K562 (cell line): ENCODE measurements around the gene CD248. TPM values are rescaled to one million over a fixed set of nuclear protein-coding genes. Genes with fewer than 3 reads are reported as not detected.

ENCODE experiments used
- CC2D1A ChIP-seq: fragments of 450-650 bp; IDR thresholded peaks from 2 replicates; pipeline ENCODE4 v1.6.1; 2017; ENCODE audit warnings: mild to moderate bottlenecking
- CCAR2 ChIP-seq: fragments of 200-400 bp; formaldehyde crosslinking; IDR thresholded peaks from 2 replicates; pipeline ENCODE4 v1.6.1; 2017; ENCODE audit warnings: mild to moderate bottlenecking, low read depth, low read length
- EP400 ChIP-seq: fragments of 450-650 bp; IDR thresholded peaks from 2 replicates; pipeline ENCODE4 v1.6.1; 2017; ENCODE audit warnings: antibody characterized with exemption, mild to moderate bottlenecking, moderate library complexity
- FOXJ3 ChIP-seq: sonication (generic); formaldehyde crosslinking; IDR thresholded peaks from 2 replicates; pipeline ENCODE4 v1.4.0; 2020; ENCODE audit warnings: mild to moderate bottlenecking, missing genetic modification reagents
- JUND ChIP-seq, 2 experiments: IDR thresholded peaks; 2 replicates in 1 of 2; 3 replicates in 1 of 2; pipeline ENCODE4 v1.6.1; 2011; ENCODE audit warnings: borderline replicate concordance in 2 of 2, low read depth in 2 of 2, low read length in 2 of 2, improper control_type of control experiment in 1 of 2, missing biosample characterization in 1 of 2, missing genetic modification characterization in 1 of 2, missing genetic modification reagents in 1 of 2
- KAT8 ChIP-seq: fragments of 450-650 bp; IDR thresholded peaks from 2 replicates; pipeline ENCODE4 v1.6.1; 2016; ENCODE audit warnings: low read depth, mild to moderate bottlenecking
- KLF16 ChIP-seq: IDR thresholded peaks from 2 replicates; pipeline ENCODE4 v1.6.1; 2016; ENCODE audit warnings: antibody characterized with exemption
- PCBP2 ChIP-seq: fragments of 200-400 bp; formaldehyde crosslinking; IDR thresholded peaks from 2 replicates; pipeline ENCODE4 v1.6.1; 2018; ENCODE audit warnings: low read length, low read depth, mild to moderate bottlenecking, moderate library complexity; ENCODE audit not compliant: poor library complexity, severe bottlenecking
- TAF7 ChIP-seq: fragments of 450-650 bp; IDR thresholded peaks from 2 replicates; pipeline ENCODE4 v1.6.1; 2016; ENCODE audit warnings: missing genetic modification characterization, missing compliant biosample characterization
- TARDBP ChIP-seq: fragments of 450-650 bp; IDR thresholded peaks from 2 replicates; pipeline ENCODE4 v1.6.1; 2016
- TCF7L2 ChIP-seq: fragments of 150-350 bp; IDR thresholded peaks from 2 replicates; pipeline ENCODE4 v1.6.1; 2016; ENCODE audit warnings: low read depth, mild to moderate bottlenecking, low read length, moderate library complexity
- ZBTB17 ChIP-seq: fragments of 450-650 bp; formaldehyde crosslinking; IDR thresholded peaks from 2 replicates; pipeline ENCODE4 v1.4.0; 2020; ENCODE audit warnings: mild to moderate bottlenecking
- ZNF408 ChIP-seq: fragments of 250-450 bp; sonication (Bioruptor Pico); IDR thresholded peaks from 2 replicates; pipeline ENCODE4 v1.4.0; 2020; ENCODE audit warnings: low read depth, mild to moderate bottlenecking, moderate library complexity
- ZNF445 ChIP-seq: fragments of 250-450 bp; sonication (Bioruptor Pico); IDR thresholded peaks from 2 replicates; pipeline ENCODE4 v1.4.0; 2020; ENCODE audit warnings: low read depth, mild to moderate bottlenecking, moderate library complexity
- ZNF76 ChIP-seq: fragments of 250-450 bp; sonication (Bioruptor Pico); IDR thresholded peaks from 2 replicates; pipeline ENCODE4 v1.4.0; 2020; ENCODE audit warnings: mild to moderate bottlenecking, moderate library complexity, borderline replicate concordance
- polyA plus RNA-seq, 8 experiments: library from polyadenylated mRNA; depleted of rRNA in 4 of 8; stranded (reverse) in 5 of 8; unstranded in 3 of 8; fragments of >200 nt; fragmentation: Nextera tagmentation in 2 of 8; fragmentation: Illumina TruSeq in 1 of 8; extraction: Ambion mirVana in 2 of 8; extraction: Trizol in 1 of 8; gene quantifications; 2 replicates each; pipeline versions ENCODE4 v1.2.1 to v1.2.3, GENCODE V29; 2011 to 2014; ENCODE audit warnings: inconsistent platforms in 1 of 8, missing spikeins in 1 of 8
- total RNA-seq, 7 experiments: library from RNA; depleted of rRNA in 6 of 7; stranded (reverse); fragments of >200 nt in 6 of 7; fragmentation: Illumina TruSeq in 2 of 7; extraction: Trizol in 2 of 7; gene quantifications; 2 replicates each; pipeline versions ENCODE4 v1.2.1 to v1.2.3, GENCODE V29; 2011 to 2021; ENCODE audit warnings: low replicate concordance in 1 of 7
- TF ChIP-seq, protein P1 (sequence below): IDR thresholded peaks from 3 replicates; pipeline ENCODE4 v1.6.1; 2011; ENCODE audit warnings: borderline replicate concordance, mild to moderate bottlenecking, moderate library complexity; ENCODE audit not compliant: insufficient read length; ENCODE audit errors: extremely low read depth
- TF ChIP-seq, protein P2 (sequence below): fragments of 150-350 bp; conservative IDR thresholded peaks from 2 replicates; pipeline ENCODE4 v1.6.1; 2014; ENCODE audit warnings: low read length
- TF ChIP-seq, protein P3 (sequence below): fragments of 450-650 bp; IDR thresholded peaks from 2 replicates; pipeline ENCODE4 v1.6.1; 2016; ENCODE audit warnings: missing biosample characterization, missing genetic modification characterization
- TF ChIP-seq, protein P4 (sequence below): fragments of 250-450 bp; sonication (Bioruptor Pico); IDR thresholded peaks from 2 replicates; pipeline ENCODE4 v1.5.0; 2021
- TF ChIP-seq, protein P5 (sequence below): IDR thresholded peaks from 2 replicates; pipeline ENCODE4 v1.6.1; 2014; ENCODE audit warnings: antibody characterized with exemption

Gene CD248
- total and polyA plus RNA-seq, 9 of the 15 experiments (the other 6 are each of a cell fraction or from before 2014, with no cell fraction given): 0.09 TPM; not detected in 8

DNA sequence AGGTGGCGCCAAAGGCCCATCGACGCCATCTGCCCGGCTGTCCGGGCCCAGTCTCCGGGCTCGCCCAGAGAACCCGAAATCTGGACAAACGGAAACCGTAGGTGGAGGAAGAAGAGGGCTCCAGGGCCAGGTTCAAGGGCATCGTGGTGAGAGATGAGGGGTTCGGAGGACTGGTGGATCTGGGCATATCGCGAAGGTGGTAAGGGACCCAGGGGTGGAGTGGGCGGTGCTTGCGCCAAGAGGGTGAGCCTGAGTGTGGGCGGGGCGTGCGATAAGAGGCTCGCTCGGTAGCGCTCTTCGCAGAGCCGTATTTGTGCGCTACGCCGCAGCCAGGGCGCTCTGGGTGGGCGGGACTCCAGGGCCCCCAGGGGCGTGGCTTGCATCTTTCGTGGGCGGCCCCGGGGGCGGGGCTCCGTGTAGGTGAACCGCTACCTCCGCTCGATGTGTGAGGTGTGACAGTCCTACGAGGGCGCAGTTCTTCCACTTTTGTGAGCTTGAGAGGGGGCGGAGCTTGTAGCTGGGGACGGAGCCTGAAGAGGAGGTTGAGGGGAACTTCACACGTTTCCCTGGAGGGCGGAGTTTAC is 4.8 kb downstream of the CD248 start (continued):
- 0 out of 2 replicates have a peak, but pooled peaks have one; percentile 1 for TF ChIP-seq JUND (IDR thresholded peaks at IDR 0.05; ENCODE audit: borderline replicate concordance, low read depth, low read length)
- no peak; the same call in 2 of the 3 replicates for TF ChIP-seq JUND (tag; IDR thresholded peaks at IDR 0.05; ENCODE audit: borderline replicate concordance, low read depth, low read length)
- peak; percentile 84 for TF ChIP-seq TARDBP
- TF ChIP-seq ZNF408: no peak
- TF ChIP-seq, protein P1, sequence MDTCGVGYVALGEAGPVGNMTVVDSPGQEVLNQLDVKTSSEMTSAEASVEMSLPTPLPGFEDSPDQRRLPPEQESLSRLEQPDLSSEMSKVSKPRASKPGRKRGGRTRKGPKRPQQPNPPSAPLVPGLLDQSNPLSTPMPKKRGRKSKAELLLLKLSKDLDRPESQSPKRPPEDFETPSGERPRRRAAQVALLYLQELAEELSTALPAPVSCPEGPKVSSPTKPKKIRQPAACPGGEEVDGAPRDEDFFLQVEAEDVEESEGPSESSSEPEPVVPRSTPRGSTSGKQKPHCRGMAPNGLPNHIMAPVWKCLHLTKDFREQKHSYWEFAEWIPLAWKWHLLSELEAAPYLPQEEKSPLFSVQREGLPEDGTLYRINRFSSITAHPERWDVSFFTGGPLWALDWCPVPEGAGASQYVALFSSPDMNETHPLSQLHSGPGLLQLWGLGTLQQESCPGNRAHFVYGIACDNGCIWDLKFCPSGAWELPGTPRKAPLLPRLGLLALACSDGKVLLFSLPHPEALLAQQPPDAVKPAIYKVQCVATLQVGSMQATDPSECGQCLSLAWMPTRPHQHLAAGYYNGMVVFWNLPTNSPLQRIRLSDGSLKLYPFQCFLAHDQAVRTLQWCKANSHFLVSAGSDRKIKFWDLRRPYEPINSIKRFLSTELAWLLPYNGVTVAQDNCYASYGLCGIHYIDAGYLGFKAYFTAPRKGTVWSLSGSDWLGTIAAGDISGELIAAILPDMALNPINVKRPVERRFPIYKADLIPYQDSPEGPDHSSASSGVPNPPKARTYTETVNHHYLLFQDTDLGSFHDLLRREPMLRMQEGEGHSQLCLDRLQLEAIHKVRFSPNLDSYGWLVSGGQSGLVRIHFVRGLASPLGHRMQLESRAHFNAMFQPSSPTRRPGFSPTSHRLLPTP: no peak
- TF ChIP-seq ZBTB17: no peak
- TF ChIP-seq FOXJ3: no peak
- TF ChIP-seq KAT8: no peak
- TF ChIP-seq ZNF76 (CRISPR knock-in tag): no peak
- no peak for TF ChIP-seq PCBP2
- no peak for TF ChIP-seq TAF7 (tag)
- no peak for TF ChIP-seq KLF16
- TF ChIP-seq ZNF445 (CRISPR knock-in tag): no peak
- peak; percentile 89 for TF ChIP-seq CC2D1A
- no peak for TF ChIP-seq TCF7L2
- TF ChIP-seq CCAR2: no peak
- TF ChIP-seq, protein P2, sequence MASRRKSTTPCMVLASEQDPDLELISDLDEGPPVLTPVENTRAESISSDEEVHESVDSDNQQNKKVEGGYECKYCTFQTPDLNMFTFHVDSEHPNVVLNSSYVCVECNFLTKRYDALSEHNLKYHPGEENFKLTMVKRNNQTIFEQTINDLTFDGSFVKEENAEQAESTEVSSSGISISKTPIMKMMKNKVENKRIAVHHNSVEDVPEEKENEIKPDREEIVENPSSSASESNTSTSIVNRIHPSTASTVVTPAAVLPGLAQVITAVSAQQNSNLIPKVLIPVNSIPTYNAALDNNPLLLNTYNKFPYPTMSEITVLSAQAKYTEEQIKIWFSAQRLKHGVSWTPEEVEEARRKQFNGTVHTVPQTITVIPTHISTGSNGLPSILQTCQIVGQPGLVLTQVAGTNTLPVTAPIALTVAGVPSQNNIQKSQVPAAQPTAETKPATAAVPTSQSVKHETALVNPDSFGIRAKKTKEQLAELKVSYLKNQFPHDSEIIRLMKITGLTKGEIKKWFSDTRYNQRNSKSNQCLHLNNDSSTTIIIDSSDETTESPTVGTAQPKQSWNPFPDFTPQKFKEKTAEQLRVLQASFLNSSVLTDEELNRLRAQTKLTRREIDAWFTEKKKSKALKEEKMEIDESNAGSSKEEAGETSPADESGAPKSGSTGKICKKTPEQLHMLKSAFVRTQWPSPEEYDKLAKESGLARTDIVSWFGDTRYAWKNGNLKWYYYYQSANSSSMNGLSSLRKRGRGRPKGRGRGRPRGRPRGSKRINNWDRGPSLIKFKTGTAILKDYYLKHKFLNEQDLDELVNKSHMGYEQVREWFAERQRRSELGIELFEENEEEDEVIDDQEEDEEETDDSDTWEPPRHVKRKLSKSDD: 0 out of 2 replicates have a peak, but pooled peaks have one; percentile 25
- TF ChIP-seq, protein P3, sequence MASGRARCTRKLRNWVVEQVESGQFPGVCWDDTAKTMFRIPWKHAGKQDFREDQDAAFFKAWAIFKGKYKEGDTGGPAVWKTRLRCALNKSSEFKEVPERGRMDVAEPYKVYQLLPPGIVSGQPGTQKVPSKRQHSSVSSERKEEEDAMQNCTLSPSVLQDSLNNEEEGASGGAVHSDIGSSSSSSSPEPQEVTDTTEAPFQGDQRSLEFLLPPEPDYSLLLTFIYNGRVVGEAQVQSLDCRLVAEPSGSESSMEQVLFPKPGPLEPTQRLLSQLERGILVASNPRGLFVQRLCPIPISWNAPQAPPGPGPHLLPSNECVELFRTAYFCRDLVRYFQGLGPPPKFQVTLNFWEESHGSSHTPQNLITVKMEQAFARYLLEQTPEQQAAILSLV: no peak
- TF ChIP-seq, protein P4, sequence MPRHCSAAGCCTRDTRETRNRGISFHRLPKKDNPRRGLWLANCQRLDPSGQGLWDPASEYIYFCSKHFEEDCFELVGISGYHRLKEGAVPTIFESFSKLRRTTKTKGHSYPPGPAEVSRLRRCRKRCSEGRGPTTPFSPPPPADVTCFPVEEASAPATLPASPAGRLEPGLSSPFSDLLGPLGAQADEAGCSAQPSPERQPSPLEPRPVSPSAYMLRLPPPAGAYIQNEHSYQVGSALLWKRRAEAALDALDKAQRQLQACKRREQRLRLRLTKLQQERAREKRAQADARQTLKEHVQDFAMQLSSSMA (CRISPR knock-in tag): no peak
- peak; percentile 76 for TF ChIP-seq EP400
- TF ChIP-seq, protein P5, sequence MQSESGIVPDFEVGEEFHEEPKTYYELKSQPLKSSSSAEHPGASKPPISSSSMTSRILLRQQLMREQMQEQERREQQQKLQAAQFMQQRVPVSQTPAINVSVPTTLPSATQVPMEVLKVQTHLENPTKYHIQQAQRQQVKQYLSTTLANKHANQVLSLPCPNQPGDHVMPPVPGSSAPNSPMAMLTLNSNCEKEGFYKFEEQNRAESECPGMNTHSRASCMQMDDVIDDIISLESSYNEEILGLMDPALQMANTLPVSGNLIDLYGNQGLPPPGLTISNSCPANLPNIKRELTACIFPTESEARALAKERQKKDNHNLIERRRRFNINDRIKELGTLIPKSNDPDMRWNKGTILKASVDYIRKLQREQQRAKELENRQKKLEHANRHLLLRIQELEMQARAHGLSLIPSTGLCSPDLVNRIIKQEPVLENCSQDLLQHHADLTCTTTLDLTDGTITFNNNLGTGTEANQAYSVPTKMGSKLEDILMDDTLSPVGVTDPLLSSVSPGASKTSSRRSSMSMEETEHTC: no peak
